Activated CD8-positive, alpha-beta memory T cell treated with anti-CD3 and anti-CD28 coated beads for 4 hours (primary cell): Measurements from ENCODE around the gene CCDC192.
"Not testable (repeated sequence)": the region's sequence is repeated elsewhere in the genome, so short reads cannot be mapped to it uniquely, and the experiment has no call there.

ENCODE experiments used
- DNase-seq, 2 donors: peaks; one replicate each; pipeline ENCODE4 v3.0.0-alpha.2; 2020; ENCODE audit warnings: low read depth in 2 of 2

CCDC192 gene

GRCh38 chr5:127844581-127845021 is 141.4 kb downstream of the CCDC192 start:
- DNase-seq, result no peak

DNA sequence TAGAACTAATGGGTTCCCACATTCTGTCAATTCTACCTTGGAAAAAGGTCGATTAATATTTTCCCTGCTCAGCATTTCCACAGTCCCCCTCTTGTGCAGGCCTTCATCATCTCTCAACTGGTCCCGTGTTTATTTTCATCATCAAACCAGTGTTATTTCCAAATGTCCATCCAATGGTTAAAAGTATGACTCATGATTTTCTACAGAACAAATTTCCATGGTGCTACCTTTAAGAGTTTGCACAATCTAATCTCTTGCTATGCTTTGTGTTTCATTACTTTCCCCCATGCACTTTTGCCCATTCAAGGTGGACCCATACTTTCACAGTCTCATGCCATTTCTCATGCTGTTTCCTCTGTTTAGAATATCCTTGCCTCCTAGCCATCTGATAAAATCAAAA is 143.7 kb downstream of the CCDC192 start:
- no peak for DNase-seq

- DNase-seq, result not testable (repeated sequence)
Observed at GRCh38 chr5:127847641-127848040, 144.4 kb downstream of the CCDC192 start.

- no peak for DNase-seq
Observed at GRCh38 chr5:127848098-127848497, 144.9 kb downstream of the CCDC192 start.

DNA sequence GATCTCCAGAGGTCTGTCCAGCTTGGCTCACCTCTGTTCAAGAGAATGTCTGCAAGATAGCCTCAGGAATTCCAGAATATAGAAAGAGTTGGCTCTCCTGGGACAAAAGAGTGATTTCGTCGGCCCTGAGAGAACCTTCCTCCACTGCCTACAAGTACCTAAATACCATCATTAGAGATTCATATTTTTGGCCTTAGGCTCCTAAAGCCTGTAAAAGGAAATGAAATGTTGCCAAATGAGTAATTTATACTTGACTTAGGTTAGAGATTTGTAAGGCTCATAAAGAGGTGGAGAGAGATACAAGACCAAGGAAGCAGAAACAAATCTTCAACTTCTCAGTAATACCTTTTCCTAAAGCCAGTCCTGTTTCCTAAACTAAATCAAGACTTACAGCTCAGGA is 146.2 kb downstream of the CCDC192 start:
- DNase-seq, result no peak

DNA sequence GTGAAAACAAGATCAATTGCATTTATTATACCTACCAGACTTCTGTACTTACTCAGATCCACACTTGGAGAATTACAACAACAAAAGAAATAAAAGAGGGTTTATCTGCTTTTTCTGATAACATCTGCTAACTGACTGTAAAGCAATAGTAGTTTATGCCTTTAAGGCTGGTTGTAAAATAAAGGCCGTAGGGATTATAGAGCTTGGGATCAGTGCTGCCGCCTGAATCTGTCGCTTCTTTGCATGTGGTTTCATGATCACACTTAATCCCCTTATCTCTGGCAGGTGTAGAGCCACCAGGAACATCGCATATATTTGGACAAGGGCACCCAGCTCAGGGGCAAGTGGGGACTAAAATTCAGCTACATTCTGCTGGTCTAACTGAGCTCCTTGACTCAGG is 146.7 kb downstream of the CCDC192 start:
- no peak for DNase-seq

GRCh38 chr5:127851964-127852363 is 148.8 kb downstream of the CCDC192 start:
- no peak for DNase-seq

DNA sequence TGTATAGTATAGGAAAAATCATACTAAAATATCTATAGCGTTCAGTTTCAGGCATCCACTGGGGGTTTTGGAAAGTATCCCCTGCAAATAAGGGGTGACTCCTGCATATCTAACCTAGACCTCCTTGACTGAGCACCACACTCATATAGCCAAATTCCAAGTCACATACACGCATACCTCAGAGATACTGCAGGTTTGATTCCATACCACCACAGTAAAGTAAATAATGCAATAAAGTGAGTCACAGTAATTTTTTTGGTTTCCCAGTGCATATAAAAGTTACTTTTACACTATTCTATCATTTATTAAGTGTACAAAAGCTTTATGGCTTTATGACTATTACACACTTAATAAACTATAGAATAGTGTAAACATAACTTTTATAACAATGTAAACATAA is 151.3 kb downstream of the CCDC192 start:
- DNase-seq, result no peak

- DNase-seq, result no peak
Observed at GRCh38 chr5:127856292-127856691, 153.1 kb downstream of the CCDC192 start.

- DNase-seq, result no peak
Observed at GRCh38 chr5:127858116-127858784, 155.1 kb downstream of the CCDC192 start.

DNA sequence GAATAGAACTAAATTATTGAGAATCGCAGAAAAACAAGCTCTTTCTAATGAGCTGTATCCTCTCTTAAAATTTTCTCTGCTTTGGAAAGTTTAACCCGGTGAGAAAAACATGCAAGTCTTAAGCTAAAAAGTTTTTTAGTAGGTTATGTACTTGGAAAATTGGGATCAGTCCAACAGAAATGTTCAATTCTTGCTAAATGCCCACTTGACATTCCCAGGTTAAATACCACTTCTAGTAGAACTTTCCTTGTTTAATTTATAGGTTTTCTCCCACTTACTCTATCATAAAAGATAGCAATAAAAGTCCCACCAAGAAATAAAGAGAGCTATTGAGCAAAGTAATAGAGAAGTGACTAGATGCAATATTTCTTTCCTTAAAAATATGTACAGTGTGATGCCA is 157.1 kb downstream of the CCDC192 start:
- no peak for DNase-seq

DNA sequence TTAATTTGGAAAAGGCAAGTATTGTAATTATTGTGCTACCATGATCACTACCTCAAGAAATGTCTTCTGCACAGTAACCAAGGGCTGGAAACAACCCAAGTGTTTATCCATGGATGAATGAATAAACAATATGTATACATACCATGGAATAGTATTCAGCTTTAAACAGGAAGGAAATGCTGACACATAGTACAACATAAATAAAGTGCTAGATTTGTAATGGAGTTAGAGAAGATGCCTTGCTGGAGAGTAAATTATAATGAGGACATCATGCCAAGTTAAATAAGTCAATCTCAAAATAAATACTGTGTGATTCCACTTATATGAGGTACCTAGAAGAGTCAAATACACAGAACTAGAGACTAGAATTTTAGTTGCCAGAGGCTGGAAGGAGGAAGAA is 160.0 kb downstream of the CCDC192 start:
- no peak for DNase-seq

GRCh38 chr5:127863610-127864395 is 160.6 kb downstream of the CCDC192 start:
- no peak for DNase-seq

- no peak for DNase-seq
Observed at GRCh38 chr5:127864511-127864910, 161.3 kb downstream of the CCDC192 start.

GRCh38 chr5:127865273-127865672 is 162.1 kb downstream of the CCDC192 start:
- no peak for DNase-seq

GRCh38 chr5:127867022-127867783 is 164.0 kb downstream of the CCDC192 start:
- DNase-seq, result no peak

- no peak for DNase-seq
Observed at GRCh38 chr5:127870914-127871313, 167.7 kb downstream of the CCDC192 start.

DNA sequence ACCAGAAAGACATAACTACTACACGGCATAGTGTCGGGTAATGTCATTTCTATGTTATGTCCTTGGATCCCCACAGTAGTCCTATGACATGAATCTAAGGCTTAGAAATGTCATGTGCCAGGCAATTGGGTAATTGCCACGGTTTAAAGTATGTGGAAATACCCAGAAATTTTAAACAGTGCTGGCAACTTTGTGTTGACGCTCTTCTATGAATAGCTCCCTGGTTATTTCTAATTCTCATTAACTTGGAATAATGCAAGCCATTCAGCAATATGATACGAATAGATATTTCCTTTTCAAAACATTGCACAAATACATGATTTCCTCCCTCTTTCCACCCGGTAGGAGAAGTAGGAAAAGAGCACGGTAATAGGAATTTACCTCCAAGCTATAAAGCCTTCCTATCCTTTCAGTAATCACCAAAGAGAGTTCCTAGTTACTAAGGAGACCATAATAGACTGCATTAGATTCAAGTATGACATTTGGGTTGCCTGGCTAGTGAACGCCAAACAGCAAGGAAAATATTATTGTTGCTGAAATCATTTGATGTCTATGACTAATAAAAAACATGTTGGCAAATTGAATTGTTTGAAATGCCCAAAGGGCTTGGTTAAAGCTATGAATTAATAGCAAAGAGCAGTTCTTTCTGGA is 168.4 kb downstream of the CCDC192 start:
- no peak for DNase-seq

GRCh38 chr5:127872494-127872893 is 169.3 kb downstream of the CCDC192 start:
- no peak for DNase-seq

DNA sequence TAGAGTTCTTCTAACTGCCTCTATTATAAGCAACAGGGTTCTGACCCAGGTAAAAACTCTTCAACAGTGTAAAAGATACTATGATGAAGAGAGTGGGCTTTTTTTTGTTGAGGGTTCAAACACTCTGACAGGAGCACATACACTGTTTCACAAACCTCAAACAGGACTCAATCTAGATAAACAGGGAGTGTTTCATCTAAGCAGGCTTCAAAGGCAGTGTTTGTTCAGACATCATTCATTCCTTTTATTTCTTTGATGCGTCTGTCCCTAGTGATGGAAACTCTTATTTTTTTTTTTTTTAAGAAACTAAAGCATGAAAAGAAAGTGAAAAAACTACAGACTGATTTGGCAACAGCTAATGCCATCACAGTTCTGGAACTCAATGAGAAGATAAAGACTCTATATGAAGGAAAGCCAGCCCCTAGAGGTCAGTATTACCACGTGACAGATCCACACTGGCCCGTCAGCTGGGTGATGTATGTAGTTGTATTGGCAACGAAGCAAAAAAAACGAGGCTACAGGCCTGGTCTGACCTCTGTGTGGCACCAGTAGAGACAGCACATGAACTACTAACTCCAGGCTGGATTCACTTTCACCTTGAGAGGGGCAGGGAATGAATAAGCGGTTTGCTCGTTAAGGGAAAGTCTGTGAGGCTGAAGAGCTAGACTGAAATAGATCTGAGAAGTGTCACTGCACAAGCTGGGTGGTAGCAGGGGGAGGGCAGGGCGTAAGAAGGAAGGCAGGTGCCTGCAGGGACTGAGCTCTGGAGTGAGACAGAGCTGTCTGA is 172.2 kb downstream of the CCDC192 start:
- no peak for DNase-seq

DNA sequence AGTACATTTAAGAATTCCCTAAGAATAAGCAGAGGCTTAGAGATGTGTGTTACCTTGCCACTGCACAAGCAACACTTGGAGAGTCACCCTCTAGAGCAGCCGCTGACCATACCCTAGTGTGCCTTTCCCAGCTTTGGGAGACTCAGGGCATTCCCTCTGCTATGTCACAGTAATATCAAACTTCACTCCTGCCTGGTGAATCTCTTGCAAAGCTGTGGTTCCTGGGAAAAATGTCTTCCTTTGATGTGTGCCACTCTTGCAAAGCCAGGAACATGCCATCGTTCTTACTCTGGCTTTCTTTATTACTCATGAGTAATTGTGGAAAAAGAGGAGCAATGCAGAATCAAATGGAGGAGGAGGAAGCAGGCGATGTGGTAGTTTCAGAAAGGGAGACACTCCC is 173.2 kb downstream of the CCDC192 start:
- no peak for DNase-seq
